ENCODE results near the gene CHST11. TPM values are rescaled to one million over a fixed set of nuclear protein-coding genes. Genes with fewer than 3 reads are reported as not detected.

The CHST11 gene
- total RNA-seq, 8 experiments from 2014 or later: 9.3 to 36.8 (median 12.9) TPM

DNA sequence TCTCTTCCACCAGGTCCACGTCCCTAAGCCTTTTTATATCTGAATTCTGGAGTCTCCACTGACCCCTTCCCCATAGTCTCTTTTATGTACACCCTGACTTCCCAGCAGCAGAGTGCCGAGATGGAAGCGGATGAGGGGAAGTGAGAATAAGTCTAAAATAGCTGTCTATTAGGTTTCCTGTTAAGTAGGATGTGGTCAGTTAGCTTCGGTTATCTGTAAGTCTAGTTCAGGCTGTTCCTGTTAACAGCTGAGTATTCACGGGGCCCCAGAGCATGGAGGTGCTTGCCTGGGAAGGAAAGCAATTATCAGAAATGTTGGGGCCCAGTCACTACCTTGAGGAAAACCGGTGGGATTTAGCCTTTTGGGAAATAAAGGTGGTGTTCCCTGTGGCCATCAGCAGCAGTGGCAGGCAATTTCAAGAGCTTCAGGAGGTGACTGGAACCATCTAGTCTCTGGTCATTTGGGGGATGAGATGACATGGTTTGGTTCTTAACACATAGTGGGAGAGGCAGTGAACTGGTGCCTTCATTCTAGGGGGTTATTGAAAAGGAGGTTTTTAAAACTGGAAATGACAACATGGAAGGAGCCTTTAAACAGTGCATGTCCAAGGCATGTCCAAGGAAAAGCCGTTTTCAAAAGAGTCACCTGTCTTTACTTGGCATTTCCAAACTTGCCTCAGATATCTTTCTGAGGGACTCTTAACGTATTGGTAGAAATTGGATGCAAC lies 21.8 kb downstream of the CHST11 start:
- in situ Hi-C loops (cut with MboI; ENCODE audit: low pct_unique_long_range_greater_than_20kb in 2 of 9, low sequenced_read_pairs in 9 of 9, unreplicated experiment in 9 of 9): no loop called here
- 87 to 100% (median 96%) methylated on average over 1 to 7 of the region's 8 CpGs; no CpG with 5 or more reads in 1 of the 10 experiments for WGBS, 10 experiments

DNA sequence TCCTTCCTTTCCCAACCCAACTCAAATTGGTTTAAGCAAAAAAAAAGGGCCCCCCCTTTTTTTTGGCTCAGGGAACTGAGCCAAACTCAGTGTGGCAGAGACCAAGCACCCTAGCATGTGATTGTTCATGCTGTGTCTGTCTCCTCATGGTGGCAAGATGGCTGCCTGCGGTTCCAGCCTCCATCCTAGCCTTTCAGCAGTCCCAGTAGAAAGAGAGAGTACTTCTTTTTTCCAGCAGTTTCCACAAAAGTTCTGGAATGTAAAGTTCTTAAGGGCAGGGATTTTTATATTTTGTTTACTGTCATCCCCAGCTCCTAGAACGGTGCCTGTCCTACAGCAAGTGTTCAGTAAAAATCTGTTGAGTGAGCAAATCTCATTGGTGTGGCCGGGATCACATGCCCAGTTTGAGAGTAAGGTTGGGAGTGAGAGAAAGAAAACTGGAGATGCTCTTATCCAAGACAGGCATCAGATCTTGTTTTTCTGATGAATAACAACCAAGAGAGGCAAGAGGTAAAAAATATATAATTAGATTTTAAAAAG lies 22.4 kb downstream of the CHST11 start:
- ATAC-seq (replicated peaks in 6 of 8): no peak
- Histone ChIP-seq H3K4me3 (no peak overlapping the region), H3K4me1 (replicated peaks in 1 of 2) (peaks cover 0 to 6% of the 10 kb centered on the region in 2 donors), H3K27ac (no peak overlapping the region)
- in situ Hi-C loops (cut with MboI; ENCODE audit: low pct_unique_long_range_greater_than_20kb in 2 of 9, low sequenced_read_pairs in 9 of 9, unreplicated experiment in 9 of 9): no loop called here
- WGBS, 10 experiments: 83 to 100% (median 100%) methylated on average over 1 to 3 of the region's 3 CpGs

More for the DNA sequence above, 21.8 kb downstream of the CHST11 start:
- Histone ChIP-seq H3K4me1 (replicated peaks in 1 of 2) (peaks cover 3 to 12% of the 10 kb centered on the region in 2 donors), H3K27ac (no peak overlapping the region), H3K4me3 (no peak overlapping the region)
- ATAC-seq (replicated peaks in 6 of 8): no peak

DNA sequence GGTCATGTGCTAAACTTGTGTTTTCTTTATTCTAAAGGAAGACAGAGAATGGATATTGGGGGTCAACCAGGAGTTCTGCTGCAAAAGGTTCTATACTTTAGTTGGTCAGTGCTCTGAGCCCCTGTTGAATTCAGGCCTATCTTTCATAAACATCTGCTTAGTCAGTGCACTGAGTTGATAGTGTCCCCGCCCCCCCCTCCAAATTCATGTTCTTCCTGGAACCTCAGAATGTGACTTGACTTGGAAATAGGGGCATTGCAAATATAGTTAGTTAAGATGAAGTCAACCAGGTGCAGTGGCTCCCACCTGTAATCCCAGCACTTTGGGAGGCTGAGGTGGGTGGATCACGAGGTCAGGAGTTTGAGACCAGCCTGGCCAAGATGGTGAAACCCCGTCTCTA lies 23.3 kb downstream of the CHST11 start:
- Histone ChIP-seq H3K4me1 (replicated peaks in 1 of 2) (no peaks in the 10 kb centered on the region), H3K4me3 (no peak overlapping the region), H3K27ac (no peak overlapping the region)
- 85 to 100% (median 100%) methylated on average over 1 to 3 of the region's 3 CpGs; no CpG with 5 or more reads in 4 of the 10 experiments for WGBS, 10 experiments
- in situ Hi-C loops (cut with MboI; ENCODE audit: low pct_unique_long_range_greater_than_20kb in 2 of 9, low sequenced_read_pairs in 9 of 9, unreplicated experiment in 9 of 9): no loop called here
- no peak for ATAC-seq (replicated peaks in 6 of 8)

GRCh38 chr12:104480826-104481440 lies 24.2 kb downstream of the CHST11 start:
- WGBS, 10 experiments: 85 to 100% (median 95%) methylated on average over 3 to 8 of the region's 11 CpGs; no CpG with 5 or more reads in 2 of the 10 experiments
- Histone ChIP-seq H3K4me3 (no peak overlapping the region), H3K4me1 (replicated peaks in 1 of 2) (no peaks in the 10 kb centered on the region), H3K27ac (no peak overlapping the region)
- no peak for ATAC-seq (replicated peaks in 6 of 8)
- in situ Hi-C loops (cut with MboI; ENCODE audit: low pct_unique_long_range_greater_than_20kb in 2 of 9, low sequenced_read_pairs in 9 of 9, unreplicated experiment in 9 of 9): no loop called here

GRCh38 chr12:104482113-104482512 lies 25.4 kb downstream of the CHST11 start:
- Histone ChIP-seq H3K27ac (no peak overlapping the region), H3K4me1 (replicated peaks in 1 of 2) (peaks cover 0 to 8% of the 10 kb centered on the region in 2 donors), H3K4me3 (no peak overlapping the region)
- 33 to 90% (median 72%) methylated on average over 1 to 2 of the region's 4 CpGs; no CpG with 5 or more reads in 6 of the 10 experiments for WGBS, 10 experiments
- ATAC-seq (replicated peaks in 6 of 8): no peak
- in situ Hi-C loops (cut with MboI; ENCODE audit: low pct_unique_long_range_greater_than_20kb in 2 of 9, low sequenced_read_pairs in 9 of 9, unreplicated experiment in 9 of 9): no loop called here

GRCh38 chr12:104482748-104483147 lies 26.0 kb downstream of the CHST11 start:
- peaks cover 0 to 8% of the 10 kb centered on the region in 2 donors for H3K4me1 ChIP-seq (replicated peaks in 1 of 2)
- no peak for ATAC-seq (replicated peaks in 6 of 8)
- H3K27ac ChIP-seq: no peak overlapping the region
- H3K4me3 ChIP-seq: no peak overlapping the region
- 64 to 100% (median 80%) methylated on average over 1 to 4 of the region's 4 CpGs; no CpG with 5 or more reads in 2 of the 10 experiments for WGBS, 10 experiments
- in situ Hi-C loops (cut with MboI; ENCODE audit: low pct_unique_long_range_greater_than_20kb in 2 of 9, low sequenced_read_pairs in 9 of 9, unreplicated experiment in 9 of 9): no loop called here

DNA sequence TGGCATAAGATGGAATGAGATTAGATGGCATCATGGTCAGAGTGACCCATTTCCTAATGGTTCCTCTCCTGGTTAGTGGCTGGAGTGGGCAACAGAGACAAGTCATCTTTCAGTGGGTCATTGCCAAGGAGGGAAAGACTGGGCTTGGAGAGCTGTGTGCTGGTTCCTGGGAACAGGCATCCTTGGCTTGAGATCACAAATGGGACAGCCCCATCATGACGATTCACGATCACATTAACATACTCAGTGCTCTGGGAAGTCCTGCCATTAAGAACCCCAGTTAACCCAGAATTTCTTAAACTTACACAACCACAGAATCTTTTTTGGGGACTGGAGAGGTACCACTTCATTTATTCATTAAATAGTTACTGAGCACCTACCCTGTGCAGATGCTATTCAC lies 27.3 kb downstream of the CHST11 start:
- no peak for ATAC-seq (replicated peaks in 6 of 8)
- in situ Hi-C loops (cut with MboI; ENCODE audit: low pct_unique_long_range_greater_than_20kb in 2 of 9, low sequenced_read_pairs in 9 of 9, unreplicated experiment in 9 of 9): no loop called here
- WGBS, 10 experiments: 50 to 100% methylated on average over 1 to 2 of the region's 2 CpGs; no CpG with 5 or more reads in 8 of the 10 experiments
- H3K4me3 ChIP-seq: no peak overlapping the region
- peaks cover 0 to 8% of the 10 kb centered on the region in 2 donors for H3K4me1 ChIP-seq (replicated peaks in 1 of 2)
- no peak overlapping the region for H3K27ac ChIP-seq

DNA sequence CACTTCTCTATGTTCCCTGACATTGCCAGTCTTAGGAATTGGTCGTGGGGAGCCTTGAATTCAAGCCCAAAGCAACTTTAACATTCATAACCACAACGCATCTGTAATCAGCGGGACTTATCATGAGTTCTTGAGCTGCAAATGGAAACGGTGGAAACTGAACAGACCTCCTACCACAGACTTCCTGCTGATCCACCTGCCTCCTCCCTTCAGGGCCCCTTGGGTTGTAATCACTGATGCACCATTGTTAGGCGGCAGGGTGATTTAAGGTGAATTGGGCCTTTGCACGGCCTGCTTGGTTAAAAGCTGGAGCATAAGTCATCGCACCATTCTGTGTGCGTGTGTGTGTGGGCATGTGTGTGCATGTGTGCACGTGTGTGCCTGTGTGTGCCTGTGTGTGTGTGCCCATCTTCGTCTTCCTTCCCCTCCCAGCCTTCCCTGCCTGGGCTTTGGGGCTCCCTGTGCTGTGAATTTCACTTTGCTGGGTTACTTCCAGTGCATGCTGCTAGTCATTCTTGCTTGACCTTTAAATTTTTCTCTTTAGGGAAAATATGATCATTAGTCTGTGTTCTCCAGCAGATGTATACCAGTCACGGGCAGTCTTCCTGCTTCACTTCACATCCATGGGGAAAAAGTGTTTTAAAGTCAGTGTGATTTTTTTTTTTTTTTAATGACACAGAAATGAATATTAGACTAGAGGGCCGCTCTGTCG lies 29.1 kb downstream of the CHST11 start:
- no peak overlapping the region for H3K27ac ChIP-seq

DNA sequence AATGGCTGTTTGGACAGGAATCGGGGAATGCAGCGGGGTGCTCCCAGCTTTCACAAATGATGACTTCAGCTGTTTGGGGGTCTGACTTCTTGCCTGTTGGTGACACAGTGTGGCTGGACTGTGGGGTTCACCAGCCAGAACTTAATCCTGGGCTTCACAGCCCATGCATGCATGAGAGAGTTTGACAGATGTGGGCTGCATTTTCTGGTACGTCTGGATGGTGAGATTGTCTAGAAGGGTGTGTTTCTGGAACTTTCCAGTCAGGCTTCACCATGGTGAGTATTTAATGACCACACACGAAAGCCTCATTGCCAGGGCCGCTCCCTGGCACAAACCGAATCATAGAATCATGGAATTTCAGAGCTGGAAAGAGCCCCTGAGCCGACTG lies 29.6 kb downstream of the CHST11 start:
- Histone ChIP-seq H3K27ac (no peak overlapping the region), H3K4me1 (replicated peaks in 1 of 2) (peaks cover 0 to 8% of the 10 kb centered on the region in 2 donors), H3K4me3 (no peak overlapping the region)
- in situ Hi-C loops (cut with MboI; ENCODE audit: low pct_unique_long_range_greater_than_20kb in 2 of 9, low sequenced_read_pairs in 9 of 9, unreplicated experiment in 9 of 9): no loop called here
- peak in 5 of 8 experiments; percentile 11 to 52 (median 38) for ATAC-seq (replicated peaks in 6 of 8)
- WGBS, 10 experiments: 40 to 100% (median 89%) methylated on average over 1 to 7 of the region's 7 CpGs; no CpG with 5 or more reads in 3 of the 10 experiments

More for the DNA sequence above, 29.1 kb downstream of the CHST11 start:
- H3K4me1 ChIP-seq (replicated peaks in 1 of 2): peaks cover 0 to 8% of the 10 kb centered on the region in 2 donors
- no peak overlapping the region for H3K4me3 ChIP-seq
- WGBS, 10 experiments: 67 to 100% (median 89%) methylated on average over 1 to 7 of the region's 13 CpGs
- ATAC-seq (replicated peaks in 6 of 8): peak in 5 of 8 experiments; percentile 8 to 68 (median 66)
- in situ Hi-C loops (cut with MboI; ENCODE audit: low pct_unique_long_range_greater_than_20kb in 2 of 9, low sequenced_read_pairs in 9 of 9, unreplicated experiment in 9 of 9): no loop called here

DNA sequence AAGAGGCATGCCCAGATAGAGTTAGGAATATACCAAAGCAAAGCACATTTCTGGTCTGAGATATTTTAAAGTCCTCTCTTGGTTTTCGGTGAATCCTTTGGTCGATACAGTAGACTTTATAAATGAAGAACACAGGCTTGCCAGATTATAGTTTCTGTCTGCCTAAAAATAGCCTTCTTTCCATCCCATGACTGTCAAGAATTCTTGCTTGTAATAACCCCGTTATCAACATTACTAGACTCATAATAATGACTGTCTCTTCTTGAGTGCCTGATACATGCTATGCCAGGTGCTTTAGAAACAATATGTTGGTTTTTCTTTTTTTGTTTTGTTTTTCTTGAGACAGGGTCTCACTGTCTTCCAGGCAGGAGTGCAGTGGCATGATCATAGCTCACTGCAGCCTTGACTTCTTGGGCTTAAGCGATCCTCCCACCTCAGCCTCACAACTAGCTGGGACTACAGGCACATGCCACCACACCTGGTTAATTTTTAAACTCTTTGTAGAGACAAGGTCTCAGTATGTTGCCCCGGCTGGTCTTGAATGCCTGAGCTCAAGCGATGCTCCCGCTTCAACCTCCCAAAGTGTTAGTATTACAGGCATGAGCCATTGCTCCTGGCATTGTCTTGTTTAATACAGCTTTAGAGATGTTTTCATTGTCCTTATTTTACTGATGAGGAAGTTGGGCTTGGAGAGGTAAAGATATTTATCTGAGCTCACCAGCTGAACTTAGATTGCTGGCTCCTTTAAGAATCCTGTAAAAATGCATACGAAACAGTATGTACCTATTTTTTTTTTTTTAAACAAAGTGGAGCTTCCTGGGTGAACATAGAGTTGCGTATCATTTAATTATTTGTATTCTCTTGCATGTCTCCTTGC lies 30.4 kb downstream of the CHST11 start:
- in situ Hi-C loops (cut with MboI; ENCODE audit: low pct_unique_long_range_greater_than_20kb in 2 of 9, low sequenced_read_pairs in 9 of 9, unreplicated experiment in 9 of 9): no loop called here
- 60 to 91% (median 81%) methylated on average over 5 to 9 of the region's 9 CpGs for WGBS, 10 experiments
- no peak overlapping the region for H3K4me3 ChIP-seq
- no peak overlapping the region for H3K27ac ChIP-seq
- H3K4me1 ChIP-seq (replicated peaks in 1 of 2): peaks cover 0 to 8% of the 10 kb centered on the region in 2 donors
- ATAC-seq (replicated peaks in 6 of 8): no peak

GRCh38 chr12:104488374-104488773 lies 31.6 kb downstream of the CHST11 start:
- 80 to 100% (median 95%) methylated on average over 2 to 11 of the region's 13 CpGs; no CpG with 5 or more reads in 4 of the 10 experiments for WGBS, 10 experiments
- Histone ChIP-seq H3K4me3 (no peak overlapping the region), H3K4me1 (replicated peaks in 1 of 2) (peaks cover 0 to 8% of the 10 kb centered on the region in 2 donors), H3K27ac (no peak overlapping the region)
- no peak for ATAC-seq (replicated peaks in 6 of 8)
- in situ Hi-C loops (cut with MboI; ENCODE audit: low pct_unique_long_range_greater_than_20kb in 2 of 9, low sequenced_read_pairs in 9 of 9, unreplicated experiment in 9 of 9): no loop called here

DNA sequence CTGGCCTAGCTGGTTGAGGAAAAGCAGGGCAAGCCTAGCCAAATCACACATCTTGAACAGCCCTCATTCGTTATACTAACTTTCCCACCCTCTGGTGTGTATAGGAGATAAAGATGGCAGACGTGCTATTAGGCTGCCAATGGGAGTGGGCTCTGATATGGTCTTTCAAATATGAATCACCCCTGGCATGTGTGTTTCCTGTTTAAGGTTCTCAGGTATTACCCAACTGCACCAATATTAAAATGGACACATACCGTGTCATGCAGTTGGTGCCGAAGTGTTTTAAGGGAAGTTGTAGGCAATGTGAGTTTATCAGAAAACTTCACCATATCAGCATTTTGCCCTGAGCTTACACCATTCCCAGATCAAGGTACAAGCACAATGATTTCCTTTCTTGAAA lies 33.4 kb downstream of the CHST11 start:
- no peak overlapping the region for H3K27ac ChIP-seq
- no peak for ATAC-seq (replicated peaks in 6 of 8)
- in situ Hi-C loops (cut with MboI; ENCODE audit: low pct_unique_long_range_greater_than_20kb in 2 of 9, low sequenced_read_pairs in 9 of 9, unreplicated experiment in 9 of 9): no loop called here
- peaks cover 11% of the 10 kb centered on the region in 2 donors for H3K4me1 ChIP-seq (replicated peaks in 1 of 2)
- 78 to 100% (median 100%) methylated on average over 1 to 2 of the region's 4 CpGs; no CpG with 5 or more reads in 4 of the 10 experiments for WGBS, 10 experiments
- H3K4me3 ChIP-seq: no peak overlapping the region
